ENCODE data around the gene POU2F3.

DNA sequence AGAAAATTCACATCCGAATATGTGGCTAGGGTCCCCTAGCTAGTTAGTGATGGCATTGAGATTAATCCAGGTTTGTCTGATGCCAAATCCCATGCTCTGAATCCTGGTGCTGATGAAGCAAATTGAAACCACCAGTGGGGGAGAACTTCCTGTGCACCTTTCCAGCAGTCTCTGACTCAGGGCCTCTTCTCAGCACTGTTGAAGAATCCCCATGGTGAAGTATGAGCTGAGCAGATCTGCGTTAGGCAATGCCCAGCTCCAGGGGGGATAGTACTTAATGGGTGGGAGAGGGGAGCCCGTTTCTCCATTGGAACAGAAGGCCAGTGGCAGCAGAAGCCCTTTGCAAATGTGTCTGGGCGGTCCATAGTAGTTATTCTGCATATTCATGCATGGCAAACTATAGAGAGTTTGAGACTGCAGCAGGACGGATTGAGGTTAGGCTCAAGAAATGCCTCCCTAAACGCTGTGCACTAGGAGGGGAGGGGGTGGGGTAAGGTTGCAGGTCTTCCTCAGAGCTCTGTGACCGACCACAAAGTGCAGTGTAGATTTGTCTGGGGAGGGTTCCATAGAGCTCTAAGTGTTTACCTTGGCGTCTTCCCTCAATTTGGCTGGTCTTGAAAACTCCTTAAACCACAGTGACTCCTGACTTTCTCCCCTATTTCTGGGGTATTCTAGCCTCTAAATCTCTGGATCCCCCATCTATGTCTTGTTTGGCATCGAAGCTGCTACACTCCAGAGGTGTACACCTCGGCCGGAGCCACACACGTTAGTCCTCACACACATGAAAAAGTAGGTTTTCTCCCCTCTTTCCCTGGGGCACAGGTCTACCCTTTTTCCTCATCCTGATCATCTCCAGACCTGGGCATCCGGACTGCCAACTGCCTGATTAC is 4.8 kb downstream of the POU2F3 start:
- no peak for TF ChIP-seq NFIC (IDR thresholded peaks at IDR 0.05)
- TF ChIP-seq TEAD4 (IDR thresholded peaks at IDR 0.05): no peak
- TF ChIP-seq EGR1 (IDR thresholded peaks at IDR 0.05): no peak
- no peak for TF ChIP-seq CREB1 (IDR thresholded peaks at IDR 0.05; ENCODE audit: low read depth)
- TF ChIP-seq TCF12 (IDR thresholded peaks at IDR 0.05; ENCODE audit: low read depth): no peak
- TF ChIP-seq, protein P1, sequence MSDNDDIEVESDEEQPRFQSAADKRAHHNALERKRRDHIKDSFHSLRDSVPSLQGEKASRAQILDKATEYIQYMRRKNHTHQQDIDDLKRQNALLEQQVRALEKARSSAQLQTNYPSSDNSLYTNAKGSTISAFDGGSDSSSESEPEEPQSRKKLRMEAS (IDR thresholded peaks at IDR 0.05): no peak
- TF ChIP-seq, protein P2, sequence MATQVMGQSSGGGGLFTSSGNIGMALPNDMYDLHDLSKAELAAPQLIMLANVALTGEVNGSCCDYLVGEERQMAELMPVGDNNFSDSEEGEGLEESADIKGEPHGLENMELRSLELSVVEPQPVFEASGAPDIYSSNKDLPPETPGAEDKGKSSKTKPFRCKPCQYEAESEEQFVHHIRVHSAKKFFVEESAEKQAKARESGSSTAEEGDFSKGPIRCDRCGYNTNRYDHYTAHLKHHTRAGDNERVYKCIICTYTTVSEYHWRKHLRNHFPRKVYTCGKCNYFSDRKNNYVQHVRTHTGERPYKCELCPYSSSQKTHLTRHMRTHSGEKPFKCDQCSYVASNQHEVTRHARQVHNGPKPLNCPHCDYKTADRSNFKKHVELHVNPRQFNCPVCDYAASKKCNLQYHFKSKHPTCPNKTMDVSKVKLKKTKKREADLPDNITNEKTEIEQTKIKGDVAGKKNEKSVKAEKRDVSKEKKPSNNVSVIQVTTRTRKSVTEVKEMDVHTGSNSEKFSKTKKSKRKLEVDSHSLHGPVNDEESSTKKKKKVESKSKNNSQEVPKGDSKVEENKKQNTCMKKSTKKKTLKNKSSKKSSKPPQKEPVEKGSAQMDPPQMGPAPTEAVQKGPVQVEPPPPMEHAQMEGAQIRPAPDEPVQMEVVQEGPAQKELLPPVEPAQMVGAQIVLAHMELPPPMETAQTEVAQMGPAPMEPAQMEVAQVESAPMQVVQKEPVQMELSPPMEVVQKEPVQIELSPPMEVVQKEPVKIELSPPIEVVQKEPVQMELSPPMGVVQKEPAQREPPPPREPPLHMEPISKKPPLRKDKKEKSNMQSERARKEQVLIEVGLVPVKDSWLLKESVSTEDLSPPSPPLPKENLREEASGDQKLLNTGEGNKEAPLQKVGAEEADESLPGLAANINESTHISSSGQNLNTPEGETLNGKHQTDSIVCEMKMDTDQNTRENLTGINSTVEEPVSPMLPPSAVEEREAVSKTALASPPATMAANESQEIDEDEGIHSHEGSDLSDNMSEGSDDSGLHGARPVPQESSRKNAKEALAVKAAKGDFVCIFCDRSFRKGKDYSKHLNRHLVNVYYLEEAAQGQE (IDR thresholded peaks at IDR 0.05; ENCODE audit: low read depth): no peak
- no peak for TF ChIP-seq TAF1 (IDR thresholded peaks at IDR 0.05; ENCODE audit: low read depth)
